Loucy (cell line): ENCODE data around the gene NRG3.

Source experiments
- H2AFZ ChIP-seq: fragments of 200-600 bp; sonication (generic); 2 replicates; pipeline ENCODE4 v1.6.0; 2016; ENCODE audit warnings: antibody characterized with exemption, mild to moderate bottlenecking, low read length, moderate library complexity
- H3F3A ChIP-seq: fragments of 200-600 bp; 2 replicates; pipeline ENCODE4 v1.6.0; 2016; ENCODE audit warnings: antibody characterized with exemption, low read depth, mild to moderate bottlenecking
- H3K27me3 ChIP-seq: fragments of 200-600 bp; sonication (generic); 2 replicates; pipeline ENCODE4 v1.6.1; 2014; ENCODE audit warnings: low read length, mild to moderate bottlenecking; ENCODE audit not compliant: insufficient read depth, poor library complexity, severe bottlenecking
- H3K36me3 ChIP-seq: fragments of 200-600 bp; sonication (generic); 2 replicates; pipeline ENCODE4 v1.6.1; 2016; ENCODE audit warnings: low read length; ENCODE audit not compliant: insufficient read depth
- H3K4me1 ChIP-seq: fragments of 200-600 bp; sonication (generic); 2 replicates; pipeline ENCODE4 v1.5.1; 2014; ENCODE audit warnings: low read length, mild to moderate bottlenecking; ENCODE audit not compliant: insufficient read depth, poor library complexity, severe bottlenecking
- H3K4me2 ChIP-seq: fragments of 200-600 bp; sonication (generic); 2 replicates; pipeline ENCODE4 v1.6.0; 2014; ENCODE audit warnings: antibody characterized with exemption, low read length, low read depth, mild to moderate bottlenecking; ENCODE audit not compliant: poor library complexity, severe bottlenecking
- H3K4me3 ChIP-seq: fragments of 200-600 bp; sonication (generic); 2 replicates; pipeline ENCODE4 v1.5.1; 2014; ENCODE audit warnings: low read length, mild to moderate bottlenecking, mixed read lengths; ENCODE audit not compliant: poor library complexity, severe bottlenecking
- H3K79me2 ChIP-seq: fragments of 200-600 bp; sonication (generic); 2 replicates; pipeline ENCODE4 v1.6.1; 2014; ENCODE audit warnings: low read length; ENCODE audit not compliant: insufficient read depth
- H3K9ac ChIP-seq: fragments of 200-600 bp; sonication (generic); 2 replicates; pipeline ENCODE4 v1.6.0; 2014; ENCODE audit warnings: mild to moderate bottlenecking, low read depth, low read length, moderate library complexity; ENCODE audit not compliant: poor library complexity, severe bottlenecking
- H3K9me2 ChIP-seq: fragments of 200-600 bp; sonication (generic); replicated peaks from 2 replicates; pipeline ENCODE4 v1.6.1; 2016; ENCODE audit warnings: low read depth, low read length, mixed read lengths
- H3K9me3 ChIP-seq: fragments of 200-600 bp; sonication (generic); 2 replicates; pipeline ENCODE4 v1.6.1; 2014; ENCODE audit warnings: mild to moderate bottlenecking, antibody characterized with exemption, low read length, low read depth; ENCODE audit not compliant: insufficient read depth
- H4K20me1 ChIP-seq: fragments of 200-600 bp; sonication (generic); 2 replicates; pipeline ENCODE4 v1.6.0; 2014; ENCODE audit warnings: antibody characterized with exemption, low read length, mild to moderate bottlenecking; ENCODE audit not compliant: insufficient read depth, poor library complexity, severe bottlenecking
- EZH2phosphoT487 ChIP-seq: fragments of 200-600 bp; IDR thresholded peaks from 2 replicates; pipeline ENCODE4 v1.6.1; 2018; ENCODE audit warnings: antibody characterized with exemption, mild to moderate bottlenecking, moderate library complexity, borderline replicate concordance
- TF ChIP-seq, protein P1 (sequence below): fragments of 200-600 bp; sonication (generic); conservative IDR thresholded peaks from 2 replicates; pipeline ENCODE4 v1.5.1; 2014; ENCODE audit warnings: mild to moderate bottlenecking, antibody characterized with exemption, low read length

Gene NRG3

DNA sequence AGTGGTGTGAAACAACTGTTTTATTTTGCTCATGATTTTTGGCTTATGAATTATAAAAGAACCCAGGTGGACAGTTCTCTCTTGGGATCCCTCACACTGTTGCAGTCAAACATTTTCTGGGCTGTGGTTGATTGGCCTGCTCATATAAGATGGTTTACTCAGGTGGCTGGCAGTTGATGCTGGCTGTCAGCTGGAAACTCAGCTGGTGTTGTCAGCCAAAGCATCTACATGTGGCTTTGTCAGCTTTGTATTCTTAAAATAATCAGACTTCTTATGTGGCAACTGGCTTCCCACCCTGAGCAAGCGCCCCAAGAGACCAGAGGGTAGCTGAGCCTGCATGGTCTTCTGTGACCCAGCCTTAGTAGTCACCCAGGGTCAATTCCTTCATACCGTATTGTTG is 534.7 kb downstream of the NRG3 start:
- no peak overlapping the region for H3K9ac ChIP-seq
- H3K4me3 ChIP-seq, result no peak overlapping the region
- H3K9me2 ChIP-seq, result no peaks in the 10 kb centered on the region
- H3F3A ChIP-seq, result no peaks in the 10 kb centered on the region
- no peaks in the 10 kb centered on the region for H3K4me1 ChIP-seq
- H3K9me3 ChIP-seq, result no peaks in the 10 kb centered on the region
- no peaks in the 10 kb centered on the region for H4K20me1 ChIP-seq
- no peaks in the 10 kb centered on the region for H3K36me3 ChIP-seq
- no peak overlapping the region for H2AFZ ChIP-seq
- H3K79me2 ChIP-seq, result no peaks in the 10 kb centered on the region
- TF ChIP-seq, protein P1, sequence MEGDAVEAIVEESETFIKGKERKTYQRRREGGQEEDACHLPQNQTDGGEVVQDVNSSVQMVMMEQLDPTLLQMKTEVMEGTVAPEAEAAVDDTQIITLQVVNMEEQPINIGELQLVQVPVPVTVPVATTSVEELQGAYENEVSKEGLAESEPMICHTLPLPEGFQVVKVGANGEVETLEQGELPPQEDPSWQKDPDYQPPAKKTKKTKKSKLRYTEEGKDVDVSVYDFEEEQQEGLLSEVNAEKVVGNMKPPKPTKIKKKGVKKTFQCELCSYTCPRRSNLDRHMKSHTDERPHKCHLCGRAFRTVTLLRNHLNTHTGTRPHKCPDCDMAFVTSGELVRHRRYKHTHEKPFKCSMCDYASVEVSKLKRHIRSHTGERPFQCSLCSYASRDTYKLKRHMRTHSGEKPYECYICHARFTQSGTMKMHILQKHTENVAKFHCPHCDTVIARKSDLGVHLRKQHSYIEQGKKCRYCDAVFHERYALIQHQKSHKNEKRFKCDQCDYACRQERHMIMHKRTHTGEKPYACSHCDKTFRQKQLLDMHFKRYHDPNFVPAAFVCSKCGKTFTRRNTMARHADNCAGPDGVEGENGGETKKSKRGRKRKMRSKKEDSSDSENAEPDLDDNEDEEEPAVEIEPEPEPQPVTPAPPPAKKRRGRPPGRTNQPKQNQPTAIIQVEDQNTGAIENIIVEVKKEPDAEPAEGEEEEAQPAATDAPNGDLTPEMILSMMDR, result no peak
- no peak for TF ChIP-seq EZH2phosphoT487
- H3K27me3 ChIP-seq, result no peaks in the 10 kb centered on the region
- no peak overlapping the region for H3K4me2 ChIP-seq

DNA sequence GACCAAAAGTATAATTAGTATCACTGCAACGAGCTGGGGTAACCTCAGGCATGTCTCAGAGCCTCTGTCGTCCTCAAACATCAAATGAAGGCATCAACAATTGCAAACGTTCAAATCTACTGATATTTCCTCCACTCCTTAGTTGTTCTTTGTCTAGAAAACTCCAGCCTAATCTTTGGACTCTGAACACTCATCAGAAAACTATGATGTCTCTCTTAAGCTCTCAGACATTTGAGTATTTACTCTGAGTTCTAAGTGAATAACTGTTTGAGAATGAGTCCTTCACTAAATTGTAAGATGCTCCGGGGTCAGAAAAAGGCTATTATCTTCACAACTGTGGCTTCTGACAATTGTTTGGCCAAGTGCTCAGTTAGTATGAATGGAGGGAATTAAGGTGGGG is 536.4 kb downstream of the NRG3 start:
- H4K20me1 ChIP-seq, result no peaks in the 10 kb centered on the region
- H3K9me2 ChIP-seq, result no peaks in the 10 kb centered on the region
- no peak overlapping the region for H2AFZ ChIP-seq
- H3K79me2 ChIP-seq, result no peaks in the 10 kb centered on the region
- no peaks in the 10 kb centered on the region for H3K36me3 ChIP-seq
- TF ChIP-seq, protein P1, result no peak
- no peak for TF ChIP-seq EZH2phosphoT487
- H3K4me1 ChIP-seq, result no peaks in the 10 kb centered on the region
- no peak overlapping the region for H3K9ac ChIP-seq
- H3F3A ChIP-seq, result no peaks in the 10 kb centered on the region
- H3K4me3 ChIP-seq, result no peak overlapping the region
- no peak overlapping the region for H3K4me2 ChIP-seq
- no peaks in the 10 kb centered on the region for H3K27me3 ChIP-seq
- H3K9me3 ChIP-seq, result no peaks in the 10 kb centered on the region

DNA sequence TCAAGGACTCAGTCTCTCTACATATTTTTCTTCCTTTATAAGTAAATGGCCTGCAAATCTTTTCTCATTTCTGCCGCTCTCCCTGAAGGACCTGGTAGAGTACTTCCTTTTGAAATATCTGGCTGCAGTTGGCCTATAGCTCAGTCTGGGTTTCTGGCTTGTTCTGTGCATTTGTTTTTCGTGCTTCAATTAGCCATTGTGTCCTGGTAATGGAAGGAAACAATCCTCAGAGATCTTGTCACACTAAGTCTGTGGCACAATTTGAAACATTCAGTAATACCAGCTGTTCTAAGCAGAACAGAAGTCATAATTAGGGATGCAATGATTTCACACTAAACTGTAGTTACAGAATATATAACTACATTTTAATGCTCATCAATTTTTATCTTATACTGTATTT is 545.0 kb downstream of the NRG3 start:
- H3K4me2 ChIP-seq, result no peak overlapping the region
- H3K9ac ChIP-seq, result no peak overlapping the region
- no peaks in the 10 kb centered on the region for H3K9me3 ChIP-seq
- H3K9me2 ChIP-seq, result no peaks in the 10 kb centered on the region
- H3K4me1 ChIP-seq, result no peaks in the 10 kb centered on the region
- no peak overlapping the region for H3K4me3 ChIP-seq
- no peaks in the 10 kb centered on the region for H3K36me3 ChIP-seq
- H3F3A ChIP-seq, result no peaks in the 10 kb centered on the region
- H2AFZ ChIP-seq, result no peak overlapping the region
- TF ChIP-seq EZH2phosphoT487, result no peak
- TF ChIP-seq, protein P1, result no peak
- no peaks in the 10 kb centered on the region for H3K79me2 ChIP-seq
- H4K20me1 ChIP-seq, result no peaks in the 10 kb centered on the region
- H3K27me3 ChIP-seq, result no peaks in the 10 kb centered on the region
